Psoas muscle (tissue), 8 donors: ENCODE results near the gene PYGO2. TPM values are rescaled to one million over a fixed set of nuclear protein-coding genes. Genes with fewer than 3 reads are reported as not detected.
A peak's percentile ranks its signal among the peaks of the same experiment; 100 is the strongest.

ENCODE experiments used
- ATAC-seq, 4 donors: fragments of 200-7000 bp; cut with Tn5 transposase; one replicate each; pipeline ENCODE4 v1.9.1; 2020; ENCODE audit warnings: moderate library complexity in 3 of 4, mild to moderate bottlenecking in 2 of 4
- DNase-seq, 2 donors: peaks; one replicate each; pipeline ENCODE4 v3.0.0-alpha.2; 2020
- H3K27ac ChIP-seq: fragments of 200-600 bp; one replicate; pipeline ENCODE4 v1.8.0; 2022
- H3K27me3 ChIP-seq, 3 donors: fragments of 200-600 bp in 1 of 3; one replicate each; pipeline versions ENCODE4 v1.6.1 to v1.8.0; 2013 to 2022; ENCODE audit warnings: low read length in 2 of 3, mild to moderate bottlenecking in 2 of 3, moderate library complexity in 1 of 3; ENCODE audit not compliant: insufficient read depth in 3 of 3
- H3K36me3 ChIP-seq, 2 donors: fragments of 200-600 bp in 1 of 2; one replicate each; pipeline versions ENCODE4 v1.6.1 to v1.8.0; 2013 to 2022; ENCODE audit warnings: low read depth in 1 of 2, mild to moderate bottlenecking in 1 of 2, moderate library complexity in 1 of 2; ENCODE audit not compliant: insufficient read depth in 1 of 2
- H3K4me1 ChIP-seq: fragments of 200-600 bp; one replicate; pipeline ENCODE4 v1.8.0; 2022
- H3K4me3 ChIP-seq: fragments of 200-600 bp; one replicate; pipeline ENCODE4 v1.8.0; 2022; ENCODE audit warnings: mild to moderate bottlenecking
- H3K9me3 ChIP-seq: fragments of 200-600 bp; one replicate; pipeline ENCODE4 v1.8.0; 2022
- CTCF ChIP-seq: fragments of 200-600 bp; IDR thresholded peaks from one replicate; pipeline ENCODE4 v1.8.0; 2022; ENCODE audit warnings: antibody characterized with exemption
- WGBS, 3 donors: extraction: QIAGEN DNeasy Blood & Tissue Kit; methylation state at CpG; one replicate each; pipeline versions ENCODE4 v1.1.6 to v1.1.7; 2013; 5-methylcytosine and 5-hydroxymethylcytosine counted together
- intact Hi-C, 2 donors: fragments of 100-400 bp; cut with DNase I; formaldehyde crosslinking; loops; one replicate each; pipeline versions ENCODE4 v1.11.0 to v1.14.2; 2022
- polyA plus RNA-seq, 3 donors: library from polyadenylated mRNA; stranded (reverse); fragments of 200-250 nt; gene quantifications; one replicate each; pipeline ENCODE4 v1.2.3, GENCODE V29; 2013
- total RNA-seq, 4 donors: library from RNA; stranded (reverse); fragmentation: NEBNext Ultra II Directional in 2 of 4; extraction: Animal tissue kit (Norgen Biotek cat#: 25700) in 2 of 4; gene quantifications; one replicate each; pipeline versions ENCODE4 v1.2.1 to v1.2.4, GENCODE V29; 2021 to 2023
- donor health status: healthy with polysubstance abuse.
- donor health status: DM: no; HTN: no; CAD: no; lungs with moderate emphysema.
- donor health status: Bipolar disorder and iron deficiency.
- donor health status: healthy.
- donor health status: DM: yes; HTN: yes; CAD: no.
- donor health status: DM: no; HTN: no; CAD: no.
- donor health status: DM: no; HTN: no; CAD: no.
- donor health status: DM: yes; HTN: yes; CAD: no.

The PYGO2 gene
- total and polyA plus RNA-seq, 7 donors = 13.1 to 24.0 (median 16.9) TPM

- no peaks in the 10 kb centered on the region for H3K27me3 ChIP-seq
- intact Hi-C loops = loop anchor here (2.0 to 5.0 kb wide), 2 partner anchors 39 to 53 kb away; partner anchors contain the start of gene ZBTB7B (in 1 of the 2)
- H3K36me3 ChIP-seq = peaks cover 0 to 69% of the 10 kb centered on the region in 2 donors
- TF ChIP-seq CTCF = no peak
- H3K4me3 ChIP-seq = peak overlapping the region; percentile 76
- peak overlapping the region; percentile 23 for H3K27ac ChIP-seq
- DNase-seq (peak; percentile 4 to 33), ATAC-seq (no peak)
- 74 to 84% (median 75%) methylated on average over 8 of the region's 8 CpGs for WGBS, 3 donors
- H3K9me3 ChIP-seq = no peaks in the 10 kb centered on the region
- peaks cover 30% of the 10 kb centered on the region for H3K4me1 ChIP-seq
Observed at GRCh38 chr1:154963643-154964042, 2.1 kb upstream of the PYGO2 start.

- ATAC-seq (no peak), DNase-seq (peak; percentile 12 to 51)
- peaks cover 30% of the 10 kb centered on the region for H3K4me1 ChIP-seq
- WGBS, 3 donors = 49 to 61% (median 58%) methylated on average over 6 of the region's 6 CpGs
- no peak for TF ChIP-seq CTCF
- H3K27ac ChIP-seq = peak overlapping the region; percentile 93
- H3K9me3 ChIP-seq = no peaks in the 10 kb centered on the region
- no peaks in the 10 kb centered on the region for H3K27me3 ChIP-seq
- H3K36me3 ChIP-seq = peaks cover 0 to 70% of the 10 kb centered on the region in 2 donors
- intact Hi-C loops = loop anchor here (2.0 to 5.0 kb wide), 2 partner anchors 39 to 54 kb away; partner anchors contain the start of gene ZBTB7B (in 1 of the 2)
- H3K4me3 ChIP-seq = peak overlapping the region; percentile 76
Observed at GRCh38 chr1:154962795-154963330, 1.3 kb upstream of the PYGO2 start.

- peak overlapping the region; percentile 93 for H3K27ac ChIP-seq
- H3K9me3 ChIP-seq = no peaks in the 10 kb centered on the region
- peak overlapping the region; percentile 76 for H3K4me3 ChIP-seq
- H3K27me3 ChIP-seq = no peaks in the 10 kb centered on the region
- ATAC-seq (peak in 3 of 4 donors; percentile 2 to 39 (median 25)), DNase-seq (peak in 1 of 2 donors; percentile 40)
- peaks cover 0 to 64% of the 10 kb centered on the region in 2 donors for H3K36me3 ChIP-seq
- WGBS, 3 donors = 2 to 6% (median 2%) methylated on average over 22 to 25 of the region's 25 CpGs
- no peak for TF ChIP-seq CTCF
- intact Hi-C loops = loop anchor here (2.0 to 5.0 kb wide), 2 partner anchors 40 to 55 kb away; partner anchors contain the start of gene ZBTB7B (in 1 of the 2)
- H3K4me1 ChIP-seq = peaks cover 29% of the 10 kb centered on the region
Observed at GRCh38 chr1:154962156-154962749, 671 bp upstream of the PYGO2 start.

GRCh38 chr1:154960446-154961136 lies 991 bp downstream of the PYGO2 start:
- peaks cover 0 to 47% of the 10 kb centered on the region in 2 donors for H3K36me3 ChIP-seq
- WGBS, 3 donors = 36 to 41% (median 39%) methylated on average over 10 of the region's 10 CpGs
- H3K4me3 ChIP-seq = peak overlapping the region; percentile 76
- peaks cover 29% of the 10 kb centered on the region for H3K4me1 ChIP-seq
- TF ChIP-seq CTCF = no peak
- DNase-seq (peak; percentile 1 to 23), ATAC-seq (no peak)
- intact Hi-C loops = loop anchor here in 1 of 2 donors (5.0 kb wide), 1 partner anchor 42 kb away; the partner anchor contains the start of gene ZBTB7B
- peak overlapping the region; percentile 93 for H3K27ac ChIP-seq
- no peaks in the 10 kb centered on the region for H3K9me3 ChIP-seq
- no peaks in the 10 kb centered on the region for H3K27me3 ChIP-seq
